ENCODE results near the gene EMC9.

The EMC9 gene

DNA sequence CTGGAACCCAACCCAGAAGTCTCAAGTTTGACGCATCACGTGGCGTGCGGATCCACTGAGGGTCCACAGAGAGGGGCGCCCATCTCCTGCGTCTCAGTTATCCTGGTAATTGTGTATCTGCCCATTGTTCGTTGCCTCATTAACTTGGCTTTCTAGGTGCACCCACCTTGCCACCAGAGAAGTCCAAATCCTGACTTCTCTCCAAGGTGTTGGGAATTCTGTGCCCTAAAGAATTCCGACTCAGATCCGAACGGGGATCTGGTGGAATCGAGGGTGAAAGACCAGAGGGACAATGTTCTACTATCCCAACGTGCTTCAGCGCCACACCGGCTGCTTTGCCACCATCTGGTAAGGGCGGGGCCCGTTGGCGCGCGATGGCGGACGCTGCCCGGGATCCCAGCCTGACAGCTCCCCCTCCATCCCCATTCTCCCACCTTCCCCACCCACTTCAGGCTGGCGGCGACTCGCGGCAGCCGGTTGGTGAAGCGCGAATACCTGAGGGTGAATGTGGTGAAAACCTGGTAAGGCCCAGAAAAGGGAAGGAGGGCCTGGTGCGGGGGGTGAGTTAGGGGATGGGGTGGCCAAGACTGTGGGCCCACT is 31.0 kb upstream of the EMC9 start:
- Histone ChIP-seq H3K79me2 (no peaks in the 10 kb centered on the region), H3K9ac (no peak overlapping the region), H2AFZ (no peak overlapping the region), H3K27me3 (ENCODE audit: control insufficient read depth, insufficient read depth, low read length) (no peaks in the 10 kb centered on the region), H3K9me3 (ENCODE audit: control insufficient read depth, low read length) (no peaks in the 10 kb centered on the region), H3K4me3 (ENCODE audit: low read depth, low read length) (no peak overlapping the region), H3K36me3 (ENCODE audit: control insufficient read depth, insufficient read depth, low read length) (no peaks in the 10 kb centered on the region), H3K4me1 (no peaks in the 10 kb centered on the region), H3K4me2 (ENCODE audit: low read length) (no peak overlapping the region), H3K27ac (no peak overlapping the region)
- TF ChIP-seq, protein P1, sequence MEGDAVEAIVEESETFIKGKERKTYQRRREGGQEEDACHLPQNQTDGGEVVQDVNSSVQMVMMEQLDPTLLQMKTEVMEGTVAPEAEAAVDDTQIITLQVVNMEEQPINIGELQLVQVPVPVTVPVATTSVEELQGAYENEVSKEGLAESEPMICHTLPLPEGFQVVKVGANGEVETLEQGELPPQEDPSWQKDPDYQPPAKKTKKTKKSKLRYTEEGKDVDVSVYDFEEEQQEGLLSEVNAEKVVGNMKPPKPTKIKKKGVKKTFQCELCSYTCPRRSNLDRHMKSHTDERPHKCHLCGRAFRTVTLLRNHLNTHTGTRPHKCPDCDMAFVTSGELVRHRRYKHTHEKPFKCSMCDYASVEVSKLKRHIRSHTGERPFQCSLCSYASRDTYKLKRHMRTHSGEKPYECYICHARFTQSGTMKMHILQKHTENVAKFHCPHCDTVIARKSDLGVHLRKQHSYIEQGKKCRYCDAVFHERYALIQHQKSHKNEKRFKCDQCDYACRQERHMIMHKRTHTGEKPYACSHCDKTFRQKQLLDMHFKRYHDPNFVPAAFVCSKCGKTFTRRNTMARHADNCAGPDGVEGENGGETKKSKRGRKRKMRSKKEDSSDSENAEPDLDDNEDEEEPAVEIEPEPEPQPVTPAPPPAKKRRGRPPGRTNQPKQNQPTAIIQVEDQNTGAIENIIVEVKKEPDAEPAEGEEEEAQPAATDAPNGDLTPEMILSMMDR (IDR thresholded peaks at IDR 0.05), result no peak

DNA sequence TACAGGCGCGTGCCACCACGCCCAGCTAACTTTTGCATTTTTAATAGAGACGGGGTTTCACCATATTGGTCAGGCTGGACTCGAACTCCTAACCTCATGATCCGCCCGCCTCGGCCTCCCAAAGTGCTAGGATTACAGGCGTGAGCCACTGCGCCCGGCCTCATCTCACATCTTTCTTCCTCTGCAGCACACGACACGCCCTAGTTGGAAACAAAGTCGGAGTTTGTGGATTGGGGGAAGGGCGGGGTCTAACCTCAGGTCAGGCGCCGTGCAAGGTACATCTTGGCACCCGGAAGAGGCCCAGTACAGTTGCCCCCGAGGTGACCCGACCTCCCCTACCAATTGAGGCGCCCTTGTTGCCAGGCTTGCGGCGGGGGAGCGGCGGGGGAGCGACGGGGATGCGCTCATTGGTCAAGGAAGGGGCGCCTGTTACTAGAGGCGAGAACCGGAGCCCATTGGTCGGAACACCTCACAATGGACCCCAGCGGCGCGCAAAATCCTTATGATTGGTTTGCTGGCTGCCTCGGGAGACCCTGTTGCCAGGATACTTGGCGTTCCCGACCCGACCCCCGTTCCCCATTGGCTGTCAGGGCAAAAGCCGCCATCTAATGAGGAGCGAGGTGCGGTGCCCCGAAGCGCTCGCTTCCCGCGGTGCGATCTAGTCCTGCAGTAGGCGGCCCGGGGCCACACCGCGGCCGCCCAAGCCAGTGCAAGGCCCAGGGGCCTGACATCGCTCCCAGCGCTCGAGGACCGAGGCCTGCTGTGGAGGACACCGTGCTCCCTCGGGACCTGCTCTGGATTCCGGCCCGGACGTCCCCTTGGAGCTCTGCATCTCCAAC is 30.2 kb upstream of the EMC9 start, which contains the start of gene REC8:
TSS of gene REC8 (plus strand) at position 659 of the 839 bp plus-strand sequence. CDS start 473 bp downstream, outside the sequence.
- TF ChIP-seq, protein P1 (IDR thresholded peaks at IDR 0.05), result no peak
- Histone ChIP-seq H3K4me1 (no peaks in the 10 kb centered on the region), H3K4me2 (ENCODE audit: low read length) (no peak within 1 kb of the TSS), H3K4me3 (ENCODE audit: low read depth, low read length) (no peak within 1 kb of the TSS), H2AFZ (no peak within 1 kb of the TSS), H3K79me2 (no peaks in the 10 kb centered on the region), H3K27me3 (ENCODE audit: control insufficient read depth, insufficient read depth, low read length) (no peaks in the 10 kb centered on the region), H3K36me3 (ENCODE audit: control insufficient read depth, insufficient read depth, low read length) (no peaks in the 10 kb centered on the region), H3K9ac (no peak within 1 kb of the TSS), H3K9me3 (ENCODE audit: control insufficient read depth, low read length) (no peaks in the 10 kb centered on the region), H3K27ac (no peak within 1 kb of the TSS)

DNA sequence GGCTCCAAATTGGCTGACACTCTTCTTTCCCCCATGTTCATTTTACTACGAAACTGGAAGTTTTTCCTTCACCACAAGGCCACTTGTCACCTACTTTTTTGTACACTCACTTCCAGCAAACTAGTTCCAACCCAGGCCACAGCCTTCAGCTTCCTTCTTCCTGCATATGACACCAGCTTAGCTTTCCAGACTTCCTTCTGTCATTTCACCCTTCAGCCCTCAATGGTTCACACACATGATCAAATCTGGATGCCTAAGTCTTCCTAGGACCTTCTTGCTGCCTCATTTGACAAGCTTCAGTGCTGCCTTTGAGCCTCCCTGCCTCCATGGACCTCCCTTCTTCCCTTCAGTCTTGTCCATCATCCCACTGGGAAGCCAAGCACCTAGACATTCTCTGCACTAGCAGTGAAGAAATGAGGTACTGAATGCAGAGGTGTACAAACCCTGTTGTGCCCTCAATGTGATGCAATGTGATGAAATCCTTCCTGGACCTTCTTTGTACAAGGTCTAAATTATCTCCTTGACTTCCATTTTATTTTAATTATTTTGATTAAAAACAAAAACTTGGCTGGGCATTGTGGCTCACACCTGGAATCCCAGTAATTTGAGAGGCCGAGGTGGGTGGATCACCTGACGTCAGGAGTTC is 26.2 kb upstream of the EMC9 start:
- Histone ChIP-seq H3K9ac (no peak overlapping the region), H2AFZ (no peak overlapping the region), H3K79me2 (no peaks in the 10 kb centered on the region), H3K4me1 (no peaks in the 10 kb centered on the region), H3K27ac (no peak overlapping the region), H3K36me3 (ENCODE audit: control insufficient read depth, insufficient read depth, low read length) (no peaks in the 10 kb centered on the region), H3K9me3 (ENCODE audit: control insufficient read depth, low read length) (no peaks in the 10 kb centered on the region), H3K27me3 (ENCODE audit: control insufficient read depth, insufficient read depth, low read length) (no peaks in the 10 kb centered on the region), H3K4me2 (ENCODE audit: low read length) (no peak overlapping the region), H3K4me3 (ENCODE audit: low read depth, low read length) (no peak overlapping the region)
- TF ChIP-seq, protein P1 (IDR thresholded peaks at IDR 0.05), result no peak

DNA sequence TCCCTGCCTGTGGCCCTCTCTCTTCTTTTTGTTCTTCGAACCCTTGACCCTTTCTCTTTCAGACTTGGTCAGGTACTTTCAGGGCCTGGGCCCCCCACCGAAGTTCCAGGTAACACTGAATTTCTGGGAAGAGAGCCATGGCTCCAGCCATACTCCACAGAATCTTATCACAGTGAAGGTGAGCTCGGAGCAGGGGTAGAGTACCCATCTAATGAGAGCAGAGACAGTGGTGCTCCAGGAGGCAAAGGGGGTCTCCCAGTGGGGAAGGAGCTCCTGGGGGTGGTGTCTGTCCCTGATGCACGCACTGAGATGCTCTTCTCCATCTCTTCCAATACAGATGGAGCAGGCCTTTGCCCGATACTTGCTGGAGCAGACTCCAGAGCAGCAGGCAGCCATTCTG is 24.4 kb upstream of the EMC9 start:
- peaks cover 5% of the 10 kb centered on the region for H3K79me2 ChIP-seq
- no peaks in the 10 kb centered on the region for H3K9me3 ChIP-seq (ENCODE audit: control insufficient read depth, low read length)
- H3K9ac ChIP-seq, result no peak overlapping the region
- no peak overlapping the region for H3K4me3 ChIP-seq (ENCODE audit: low read depth, low read length)
- no peaks in the 10 kb centered on the region for H3K27me3 ChIP-seq (ENCODE audit: control insufficient read depth, insufficient read depth, low read length)
- no peak overlapping the region for H2AFZ ChIP-seq
- no peak overlapping the region for H3K27ac ChIP-seq
- peaks cover 6% of the 10 kb centered on the region for H3K4me1 ChIP-seq
- TF ChIP-seq, protein P1 (IDR thresholded peaks at IDR 0.05), result no peak
- H3K4me2 ChIP-seq (ENCODE audit: low read length), result no peak overlapping the region
- no peaks in the 10 kb centered on the region for H3K36me3 ChIP-seq (ENCODE audit: control insufficient read depth, insufficient read depth, low read length)
